GM21526 (cell line): Measurements from ENCODE around the gene METTL6.
"Not testable (repeated sequence)": the region's sequence is repeated elsewhere in the genome, so short reads cannot be mapped to it uniquely, and the experiment has no call there.

ENCODE experiments used
- ATAC-seq: cut with Tn5 transposase; IDR thresholded peaks from one replicate; pipeline ENCODE4 v1.9.1; 2021; ENCODE audit warnings: moderate library complexity; ENCODE audit not compliant: unreplicated experiment, low FRiP score

METTL6 gene

DNA sequence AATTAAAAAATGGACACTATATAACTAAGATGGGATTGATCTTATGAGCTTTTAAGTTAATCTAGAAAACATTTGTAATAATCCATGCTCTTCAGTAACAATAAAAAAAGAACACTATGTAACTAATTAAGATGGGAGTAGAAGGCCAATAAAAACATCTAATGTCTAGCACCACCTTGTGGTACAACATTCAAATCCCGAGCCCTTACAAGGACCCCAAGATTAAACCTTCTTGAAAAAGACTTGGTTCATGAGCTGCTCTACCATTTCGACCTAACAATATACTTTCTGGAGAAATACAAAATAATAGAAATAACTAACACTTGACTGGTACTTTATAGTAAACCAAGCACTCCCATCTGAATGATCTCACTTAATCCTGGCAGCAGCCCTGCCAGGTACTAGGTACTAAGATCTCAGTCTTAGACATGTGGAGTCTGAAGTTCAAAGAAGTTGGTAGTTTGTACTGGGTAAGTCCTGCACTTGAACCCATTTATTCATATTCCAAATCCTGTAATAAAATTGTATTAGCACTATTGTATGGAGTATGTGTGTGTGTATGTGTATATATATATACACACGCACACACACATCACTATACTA lies 21.8 kb downstream of the METTL6 start:
- ATAC-seq: no peak

DNA sequence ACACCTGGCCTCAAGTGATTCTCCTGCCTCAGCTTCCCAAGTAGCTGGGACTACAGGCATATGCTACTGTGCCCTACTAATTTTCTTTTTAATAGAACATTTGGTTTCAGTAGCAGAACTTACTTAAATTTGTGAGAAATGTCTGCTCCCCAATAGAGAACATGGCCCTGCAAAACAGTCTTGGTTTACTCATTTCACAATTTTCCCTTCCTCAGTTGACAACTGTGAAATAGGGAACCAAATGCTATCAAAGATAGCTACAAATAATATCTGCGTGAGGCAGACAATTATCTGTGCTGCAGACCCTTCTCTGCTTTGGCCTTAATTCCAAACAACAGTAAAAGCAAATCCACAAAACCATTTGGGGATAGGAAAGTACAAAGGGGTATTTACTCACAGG lies 22.6 kb downstream of the METTL6 start:
- no peak for ATAC-seq

DNA sequence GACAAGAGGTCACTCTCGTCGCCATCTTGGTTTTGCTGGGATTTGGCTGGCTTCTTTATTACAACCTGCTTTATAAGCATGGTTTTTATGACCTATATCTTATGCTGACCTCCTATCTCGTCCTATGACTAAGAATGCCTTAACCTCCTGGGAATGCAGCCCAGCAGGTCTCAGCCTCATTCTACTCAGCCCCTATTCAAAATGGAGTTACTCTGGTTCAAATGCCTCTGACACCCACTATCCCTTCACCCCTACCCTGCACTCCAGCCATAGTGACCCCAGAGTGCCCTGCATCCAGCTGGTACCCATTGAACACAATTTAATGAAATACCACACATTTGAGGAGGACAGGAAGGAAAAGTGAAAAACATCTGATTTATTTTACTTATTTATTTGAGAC lies 23.4 kb downstream of the METTL6 start:
- ATAC-seq: no peak

DNA sequence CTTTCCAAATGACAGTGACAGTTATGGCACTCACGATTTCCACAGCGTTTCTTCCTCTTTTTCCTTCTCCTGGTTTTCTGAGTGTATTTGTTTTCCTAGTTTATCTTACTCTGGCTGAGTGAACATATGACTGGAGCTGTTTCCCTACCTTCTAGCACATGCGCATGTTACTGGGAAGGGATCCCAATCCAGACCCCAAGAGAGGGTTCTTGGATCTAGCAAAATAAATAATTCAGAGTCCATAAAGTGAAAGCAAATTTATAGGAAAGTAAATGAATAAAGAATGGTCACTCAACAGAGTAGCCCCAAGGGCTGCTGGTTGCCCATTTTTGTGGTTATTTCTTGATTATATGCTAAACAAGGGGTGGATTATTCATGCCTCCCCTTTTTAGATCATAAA lies 23.8 kb downstream of the METTL6 start:
- ATAC-seq: no peak

DNA sequence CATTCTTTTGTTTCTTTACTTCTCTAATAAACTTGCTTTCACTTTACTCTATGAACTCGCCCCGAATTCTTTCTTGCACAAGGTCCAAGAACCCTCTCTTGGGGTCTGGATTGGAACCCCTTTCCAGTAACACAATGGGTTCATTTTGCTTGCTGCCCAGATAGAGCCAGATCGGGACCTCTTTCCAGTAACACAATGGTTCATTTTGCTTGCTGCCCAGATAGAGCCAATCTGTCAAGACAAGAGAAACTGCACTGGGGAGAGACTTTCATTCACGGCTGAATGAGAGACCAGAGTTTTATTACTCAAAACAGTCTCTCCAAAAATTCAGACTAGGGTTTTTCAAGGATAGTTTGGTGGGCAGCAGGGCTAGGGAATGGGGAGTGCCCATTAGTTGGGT lies 25.4 kb downstream of the METTL6 start:
- ATAC-seq: no peak

DNA sequence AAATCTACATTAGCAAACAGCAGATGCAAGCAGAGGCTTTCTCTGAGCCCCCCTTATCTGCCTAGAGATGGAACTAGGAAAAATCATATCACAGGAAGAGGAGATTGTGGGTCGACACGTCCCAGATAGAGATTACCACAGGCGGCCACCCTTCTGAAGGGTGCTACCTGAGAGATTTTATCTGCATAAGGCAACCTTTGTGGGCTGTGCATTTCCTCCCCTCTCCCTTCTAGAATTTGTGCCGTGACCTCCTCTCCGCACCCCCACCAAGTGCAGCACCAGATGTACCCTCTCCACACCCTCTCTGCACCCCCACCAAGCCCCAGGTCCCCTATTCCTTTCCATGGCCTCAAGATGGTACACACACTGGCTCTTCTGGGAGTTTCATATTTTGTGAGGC lies 27.4 kb downstream of the METTL6 start:
- no peak for ATAC-seq

DNA sequence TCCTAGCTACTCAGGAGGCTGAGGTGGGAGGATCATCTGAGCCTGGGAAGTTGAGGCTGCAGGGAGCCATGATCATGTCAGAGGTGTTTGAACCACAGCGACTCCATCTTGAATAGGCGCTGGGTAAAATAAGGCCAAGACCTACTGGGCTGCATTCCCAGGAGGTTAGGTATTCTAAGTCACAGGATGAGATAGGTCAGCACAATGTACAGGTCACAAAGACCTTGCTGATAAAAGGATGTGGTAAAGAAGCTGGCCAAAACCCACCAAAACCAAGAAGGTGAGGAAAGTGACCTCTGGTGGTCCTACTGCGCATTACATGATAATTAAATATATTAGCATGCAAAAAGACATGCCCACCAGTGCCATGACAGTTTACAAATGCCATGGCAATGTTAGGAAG lies 28.6 kb downstream of the METTL6 start:
- not testable (repeated sequence) for ATAC-seq

DNA sequence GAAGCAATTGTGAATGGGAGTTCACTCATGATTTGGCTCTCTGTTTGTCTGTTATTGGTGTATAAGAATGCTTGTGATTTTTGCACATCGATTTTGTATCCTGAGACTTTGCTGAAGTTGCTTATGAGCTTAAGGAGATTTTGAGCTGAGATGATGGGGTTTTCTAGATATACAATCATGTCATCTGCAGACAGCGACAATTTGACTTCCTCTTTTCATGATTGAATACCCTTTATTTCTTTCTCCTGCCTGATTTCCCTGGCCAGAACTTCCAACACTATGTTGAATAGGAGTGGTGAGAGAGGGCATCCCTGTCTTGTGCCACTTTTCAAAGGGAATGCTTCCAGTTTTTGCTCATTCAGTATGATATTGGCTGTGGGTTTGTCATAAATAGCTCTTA lies 34.1 kb downstream of the METTL6 start:
- not testable (repeated sequence) for ATAC-seq

DNA sequence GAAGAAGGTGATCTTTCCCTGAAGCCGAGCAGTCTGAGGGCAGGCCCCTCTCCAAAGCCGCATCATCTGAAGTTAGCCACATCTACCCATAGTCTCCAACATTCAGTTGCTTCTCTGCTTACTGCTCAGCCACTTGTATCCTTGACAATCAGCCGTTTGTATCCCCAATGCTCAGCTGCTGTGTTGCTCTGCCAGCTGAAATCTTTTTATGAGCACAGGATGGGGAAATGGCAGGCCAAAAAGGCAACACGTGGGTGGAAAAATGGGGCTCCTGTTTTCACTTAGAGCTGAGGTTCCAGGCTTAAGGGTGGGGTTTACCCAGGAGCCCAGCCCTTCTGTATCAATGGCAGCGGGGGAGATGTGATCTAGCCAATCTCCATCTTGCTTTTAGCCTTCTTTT lies 36.3 kb downstream of the METTL6 start:
- no peak for ATAC-seq

DNA sequence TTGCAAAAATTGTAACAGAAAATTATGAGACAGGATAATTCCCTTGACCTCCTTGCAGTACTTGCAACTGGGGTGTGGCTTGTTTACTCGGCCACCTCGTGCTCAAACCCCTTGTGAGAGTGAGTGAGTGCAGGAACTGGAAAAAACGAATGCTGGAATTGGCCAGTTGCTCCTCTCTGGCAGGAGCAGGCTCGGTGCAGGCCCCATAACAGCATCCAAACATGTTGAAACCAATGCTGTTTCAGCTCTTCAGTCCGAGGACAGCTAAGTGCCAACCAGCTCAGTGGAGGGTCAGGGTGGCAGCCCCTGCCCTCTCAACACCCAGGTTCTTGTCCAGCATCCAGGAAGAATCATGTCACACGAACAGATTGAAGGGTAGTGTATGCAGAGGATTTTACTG lies 36.9 kb downstream of the METTL6 start:
- no peak for ATAC-seq

DNA sequence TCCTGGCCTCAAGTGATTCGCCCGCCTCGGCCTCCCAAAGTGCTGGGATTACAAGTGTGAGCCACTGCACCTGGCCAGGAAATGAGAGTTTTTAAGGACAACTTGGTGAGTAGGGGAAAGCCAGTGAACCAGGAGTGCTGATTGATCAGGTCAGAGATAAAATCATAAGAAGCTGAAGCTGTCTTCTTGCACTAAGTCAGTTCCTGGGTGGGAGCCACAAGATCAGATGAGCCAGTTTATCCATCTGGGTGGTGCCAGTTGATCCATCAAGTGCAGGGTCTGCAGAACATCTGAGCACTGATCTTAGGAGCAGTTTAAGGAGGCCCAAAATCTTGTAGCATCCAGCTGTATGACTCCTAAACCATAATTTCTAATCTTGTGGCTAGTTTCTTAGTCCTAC lies 39.0 kb downstream of the METTL6 start:
- ATAC-seq: not testable (repeated sequence)

DNA sequence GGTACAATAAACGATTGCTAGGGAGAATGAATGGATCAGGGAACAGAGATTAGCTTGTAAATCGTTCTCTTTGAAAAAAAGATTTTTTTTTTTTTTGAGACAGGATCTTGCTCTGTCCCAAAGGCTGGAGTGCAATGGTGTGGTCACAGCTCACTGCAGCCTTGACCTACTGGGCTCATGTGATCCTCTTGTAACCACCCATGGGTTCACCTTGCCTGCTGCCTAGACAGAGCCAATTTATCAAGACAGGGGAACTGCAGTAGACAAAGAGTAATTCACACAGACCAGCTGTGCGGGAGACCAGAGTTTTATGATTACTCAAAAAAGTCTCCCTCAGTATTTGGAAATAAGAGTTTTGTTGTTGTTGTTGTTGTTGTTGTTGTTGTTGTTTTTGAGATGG lies 39.6 kb downstream of the METTL6 start:
- ATAC-seq: no peak

DNA sequence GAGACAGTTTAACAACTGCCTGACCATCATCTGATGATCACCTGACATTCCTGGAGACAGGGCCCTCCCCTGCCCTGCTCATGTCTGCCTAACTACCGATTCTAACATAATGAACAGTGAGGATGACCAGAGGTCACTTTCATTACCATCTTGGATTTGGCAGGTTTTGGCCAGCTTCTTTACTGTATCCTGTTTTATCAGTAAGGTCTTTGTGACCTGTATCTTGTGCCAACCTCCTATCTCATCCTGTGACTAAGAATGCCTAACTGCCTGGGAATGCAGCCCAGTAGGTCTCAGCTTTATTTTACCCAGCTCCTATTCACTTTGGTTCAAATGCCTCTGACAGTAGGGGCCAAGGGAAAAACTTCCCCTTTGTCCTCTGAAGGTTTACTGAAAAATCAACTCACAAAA lies 40.2 kb downstream of the METTL6 start:
- ATAC-seq: no peak

DNA sequence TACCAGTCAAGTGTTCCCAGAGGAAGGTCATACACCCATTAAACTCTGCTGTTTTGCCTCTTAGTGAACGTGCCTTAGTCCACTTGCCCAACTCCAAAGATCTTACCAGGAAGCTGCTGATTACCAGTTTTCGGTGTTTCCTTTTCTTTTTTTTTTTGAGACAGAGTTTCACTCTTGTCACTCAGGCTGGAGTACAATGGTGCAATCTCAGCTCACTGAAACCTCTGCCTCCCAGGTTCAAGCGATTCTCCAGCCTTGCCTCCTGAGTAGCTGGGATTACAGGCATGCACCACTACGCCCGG lies 40.7 kb downstream of the METTL6 start:
- not testable (repeated sequence) for ATAC-seq

DNA sequence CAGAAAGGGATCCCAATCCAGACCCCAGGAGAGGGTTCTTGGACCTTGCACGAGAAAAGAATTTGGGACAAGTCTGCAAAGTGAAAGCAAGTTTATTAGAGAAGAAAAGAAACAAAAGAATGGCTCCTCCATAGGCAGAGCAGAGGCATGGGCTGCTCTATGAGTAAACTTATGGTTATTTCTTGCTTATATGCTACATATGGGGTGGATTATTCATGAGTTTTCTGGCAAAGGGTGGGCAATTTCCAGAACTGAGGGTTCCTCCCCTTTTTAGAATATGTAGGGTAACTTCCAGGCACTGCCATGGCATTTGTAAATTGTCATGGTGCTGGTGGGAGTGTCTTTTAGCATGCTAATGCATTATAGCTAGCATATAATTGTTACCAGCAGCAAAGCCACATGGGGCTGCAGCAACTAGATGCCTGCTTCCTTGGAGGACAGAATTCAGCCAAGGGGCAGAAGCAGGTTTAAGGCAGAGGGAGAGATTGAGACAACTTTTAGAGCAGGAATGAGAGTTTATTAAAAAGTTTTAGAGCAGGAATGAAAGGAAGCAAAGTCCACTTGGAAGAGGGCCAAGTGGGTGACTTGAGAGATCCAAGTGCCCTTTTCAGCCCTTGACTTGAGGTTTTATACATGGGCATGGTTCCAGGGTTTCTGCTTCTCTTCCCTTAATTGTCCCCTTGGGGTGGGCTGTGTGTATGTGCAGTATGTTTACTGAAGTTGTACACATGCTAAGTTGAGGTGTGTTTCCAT lies 41.3 kb downstream of the METTL6 start:
- no peak for ATAC-seq

DNA sequence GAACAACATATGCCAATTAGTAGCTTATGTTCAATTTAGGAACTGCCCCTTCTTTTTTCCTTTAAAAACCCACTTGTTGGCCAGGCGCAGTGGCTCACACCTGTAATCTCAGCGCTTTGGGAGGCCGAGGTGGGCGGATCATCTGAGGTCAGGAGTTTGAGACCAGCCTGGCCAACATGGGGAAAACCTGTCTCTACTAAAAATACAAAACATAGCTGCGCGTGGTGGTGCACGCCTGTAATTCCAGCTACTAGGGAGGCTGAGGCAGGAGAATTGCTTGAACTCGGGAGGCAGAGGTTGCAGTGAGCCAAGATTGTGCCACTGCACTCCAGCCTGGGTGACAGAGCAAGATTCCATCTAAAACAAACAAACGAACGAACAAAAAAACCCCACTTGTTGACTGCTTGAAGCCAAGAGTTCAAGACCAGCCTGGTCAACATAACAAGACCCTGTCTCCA lies 42.1 kb downstream of the METTL6 start:
- peak; percentile 7 for ATAC-seq

DNA sequence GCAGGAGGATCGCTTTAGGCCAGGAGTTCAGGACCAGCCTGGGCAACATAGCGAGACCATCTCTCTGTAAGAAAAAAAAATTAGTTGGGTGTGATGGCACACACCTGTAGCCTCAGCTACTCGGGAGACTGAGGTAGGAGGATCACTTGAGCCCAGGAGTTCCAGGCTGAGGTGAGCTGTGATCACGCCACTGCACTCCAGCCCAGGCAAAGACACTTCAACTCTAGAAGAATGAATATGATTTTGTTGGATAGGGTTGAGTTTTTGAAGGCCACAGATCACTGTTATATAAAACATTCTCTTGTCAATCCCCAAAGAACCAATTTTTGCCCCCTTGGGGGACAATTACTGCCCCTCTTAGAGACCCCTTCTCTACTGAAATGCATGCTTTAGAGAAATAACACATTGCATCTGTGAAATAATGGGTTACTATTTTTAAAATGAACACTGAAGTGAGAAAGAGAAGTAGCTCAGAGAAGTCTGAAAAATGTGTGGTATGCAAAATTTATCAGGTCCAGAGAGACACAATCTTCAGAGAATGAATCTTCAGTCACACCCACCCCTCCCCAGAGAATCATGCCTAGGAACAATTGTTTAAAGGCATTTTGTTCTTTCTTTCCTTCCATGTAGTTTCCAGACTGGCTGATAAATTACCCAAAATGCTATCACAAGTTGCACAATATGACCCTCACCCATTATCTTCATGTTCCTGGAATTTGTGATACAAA lies 42.7 kb downstream of the METTL6 start:
- ATAC-seq: peak; percentile 72

DNA sequence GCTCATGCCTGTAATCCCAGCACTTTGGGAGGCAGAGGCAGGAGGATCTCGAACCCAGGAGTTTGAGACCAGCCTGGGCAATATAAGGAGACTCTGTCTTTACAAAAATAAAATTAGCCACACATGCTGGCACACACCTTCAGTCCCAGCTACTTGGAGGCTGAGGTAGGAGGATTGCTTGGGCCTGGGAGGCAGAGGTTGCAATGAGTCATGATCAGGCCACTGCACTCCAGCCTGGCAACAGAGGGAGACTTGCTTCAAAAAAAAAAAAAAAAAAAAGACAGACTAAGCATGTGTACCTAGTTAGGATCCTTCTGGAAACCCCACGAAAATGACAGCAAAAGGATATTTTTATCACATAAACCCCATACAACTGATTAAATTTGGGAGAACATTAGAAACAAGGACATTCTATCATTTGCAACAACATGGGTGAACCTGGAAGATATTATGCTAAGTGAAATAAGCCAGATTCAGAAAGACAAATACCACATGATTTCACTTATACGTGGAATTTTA lies 44.9 kb downstream of the METTL6 start:
- ATAC-seq: no peak

DNA sequence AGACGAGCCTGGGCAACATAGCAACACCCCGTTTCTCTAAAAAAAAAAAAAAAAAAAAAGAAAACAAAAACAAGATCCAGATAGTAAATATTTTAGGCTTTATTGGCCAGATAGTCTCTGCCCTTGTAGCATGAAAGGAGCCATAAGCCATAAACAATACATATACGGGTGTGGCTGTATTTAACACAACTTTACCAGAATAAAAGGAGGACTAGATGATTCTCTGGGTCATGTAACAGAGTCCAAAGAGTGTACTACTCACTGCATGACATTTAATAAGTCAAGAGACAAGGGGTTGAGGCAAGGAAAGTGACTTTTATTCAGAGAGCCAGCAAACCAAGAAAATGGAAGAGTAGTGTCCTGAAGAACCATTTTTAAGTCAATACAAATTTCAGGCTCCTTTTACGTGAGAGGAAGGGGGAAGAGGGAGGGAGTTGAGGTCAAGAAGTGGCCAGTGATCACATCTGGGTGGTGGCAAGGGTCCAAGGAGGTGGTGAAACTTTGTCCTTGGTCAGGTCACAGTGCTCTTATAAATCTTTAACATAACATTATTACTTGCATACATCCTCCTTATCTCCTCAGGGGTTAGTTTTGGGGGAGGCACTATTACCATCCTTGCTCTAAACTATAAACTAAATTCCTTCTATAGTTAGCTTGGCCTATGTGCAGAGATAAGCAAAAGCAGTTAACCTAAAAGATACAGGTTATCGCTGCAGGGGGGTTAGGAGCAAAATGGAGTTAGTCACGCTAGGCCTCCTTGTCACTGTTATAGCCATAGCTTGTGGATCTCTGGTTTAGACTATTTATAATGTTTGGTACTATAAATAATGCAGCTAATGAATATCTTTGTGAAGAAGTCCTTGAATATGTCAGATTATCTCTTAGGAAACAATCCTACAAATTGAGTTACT lies 46.1 kb downstream of the METTL6 start:
- no peak for ATAC-seq

DNA sequence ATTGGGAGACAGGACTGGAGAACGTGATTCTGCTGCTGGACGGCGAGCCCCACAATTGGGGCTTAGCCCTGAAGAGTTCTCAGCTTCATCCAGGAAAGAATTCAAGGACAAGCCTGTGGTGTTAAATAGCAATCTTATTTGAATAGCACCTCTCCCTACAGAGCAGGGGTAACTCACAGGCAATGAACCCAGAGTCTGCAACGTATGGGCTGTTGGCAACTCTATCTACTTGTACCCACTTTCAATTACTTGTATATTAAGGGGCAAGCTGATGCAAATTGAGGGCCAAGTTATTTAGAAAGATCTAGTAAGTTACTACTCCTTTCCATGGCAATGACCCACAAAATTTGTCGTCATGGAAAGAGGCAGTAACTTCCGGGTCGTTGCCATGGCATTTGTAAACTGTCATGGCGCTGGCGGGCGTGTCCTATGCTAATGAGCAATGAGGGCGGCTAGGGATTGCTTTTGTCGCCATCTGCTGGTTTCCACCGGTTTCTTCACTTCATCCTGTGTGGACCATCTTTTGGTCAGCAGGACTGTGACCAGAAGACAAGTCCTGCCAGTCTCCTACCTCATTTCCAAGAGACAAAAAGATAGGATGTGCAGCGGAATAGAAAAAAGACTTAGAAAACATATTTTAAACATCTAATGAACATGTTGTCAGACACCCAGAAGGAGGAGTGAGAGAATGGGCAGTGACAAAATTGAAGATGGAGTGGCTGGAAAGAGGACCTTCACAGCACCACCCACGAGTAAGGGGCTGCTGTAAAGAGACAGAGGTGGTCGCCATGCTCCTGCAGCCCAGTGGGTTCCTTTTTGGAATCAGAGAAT lies 49.2 kb downstream of the METTL6 start:
- ATAC-seq: peak; percentile 80
